CD4-positive, alpha-beta memory T cell (primary cell): ENCODE data around the gene SH3GL3. TPM values are rescaled to one million over a fixed set of nuclear protein-coding genes. Genes with fewer than 3 reads are reported as not detected.

Experiments
- CTCF ChIA-PET: fragments of 350-600 bp; sonication (Branson Sonifier 250); formaldehyde crosslinking; loops from one replicate; lab custom pipeline; 2021; ENCODE audit warnings: inconsistent platforms; ENCODE audit not compliant: partially characterized antibody; lab: Charles Lee
- POLR2A ChIA-PET: fragments of 350-600 bp; sonication (Branson Sonifier 250); formaldehyde crosslinking; loops from one replicate; lab custom pipeline; 2021; ENCODE audit not compliant: partially characterized antibody; lab: Charles Lee
- DNase-seq, 5 donors: peaks; one replicate each; pipeline versions ENCODE4 v3.0.0 to v3.0.0-alpha.2; 2020 to 2022; ENCODE audit warnings: mixed read lengths in 1 of 5
- H3K27ac ChIP-seq: one replicate; pipeline ENCODE4 v1.7.0; 2013; ENCODE audit warnings: low read depth, low read length
- H3K27me3 ChIP-seq: 2 replicates; pipeline ENCODE4 v1.7.0; 2013; ENCODE audit warnings: mild to moderate bottlenecking, low read length, moderate library complexity; ENCODE audit not compliant: insufficient read depth
- H3K36me3 ChIP-seq: 2 replicates; pipeline ENCODE4 v1.7.0; 2013; ENCODE audit warnings: mild to moderate bottlenecking, low read length, moderate library complexity; ENCODE audit not compliant: insufficient read depth
- H3K4me1 ChIP-seq: 2 replicates; pipeline ENCODE4 v1.7.0; 2013; ENCODE audit warnings: mild to moderate bottlenecking, low read length, moderate library complexity; ENCODE audit not compliant: insufficient read depth
- H3K4me3 ChIP-seq, 2 donors: one replicate each; pipeline ENCODE4 v1.7.0; 2013; ENCODE audit warnings: low read length in 2 of 2, mild to moderate bottlenecking in 1 of 2
- H3K9me3 ChIP-seq, 2 donors: one replicate each; pipeline ENCODE4 v1.7.0; 2013; ENCODE audit warnings: low read length in 2 of 2, control low read depth in 1 of 2; ENCODE audit not compliant: control insufficient read depth in 1 of 2
- H3K27ac Mint-ChIP-seq, 7 donors: one replicate each; pipeline ENCODE4 v1.8.0; 2020 to 2021; ENCODE audit warnings: mixed read lengths in 7 of 7, mild to moderate bottlenecking in 6 of 7, inconsistent platforms in 3 of 7, moderate library complexity in 3 of 7
- H3K27me3 Mint-ChIP-seq, 2 donors: one replicate each; pipeline ENCODE4 v1.8.0; 2020 to 2021; ENCODE audit warnings: mixed read lengths in 2 of 2
- H3K36me3 Mint-ChIP-seq, 2 donors: one replicate each; pipeline ENCODE4 v1.8.0; 2020 to 2021; ENCODE audit warnings: mixed read lengths in 2 of 2, inconsistent platforms in 1 of 2, mild to moderate bottlenecking in 1 of 2
- H3K4me1 Mint-ChIP-seq, 4 donors: one replicate each; pipeline ENCODE4 v1.8.0; 2020 to 2021; ENCODE audit warnings: mixed read lengths in 4 of 4, mild to moderate bottlenecking in 1 of 4
- H3K4me3 Mint-ChIP-seq, 8 donors: one replicate each; pipeline ENCODE4 v1.8.0; 2020 to 2021; ENCODE audit warnings: mixed read lengths in 8 of 8, mild to moderate bottlenecking in 7 of 8, moderate library complexity in 6 of 8, inconsistent platforms in 3 of 8
- H3K9me3 Mint-ChIP-seq, 8 donors: one replicate each; pipeline ENCODE4 v1.8.0; 2020 to 2021; ENCODE audit warnings: mixed read lengths in 8 of 8, mild to moderate bottlenecking in 5 of 8, inconsistent platforms in 3 of 8, moderate library complexity in 1 of 8
- intact Hi-C: fragments of 100-400 bp; cut with micrococcal nuclease; formaldehyde crosslinking; loops from one replicate; pipeline ENCODE4 v1.15.1; 2023
- polyA plus RNA-seq, 2 donors: library from polyadenylated mRNA; unstranded; fragments of 300-500 nt; fragmentation: Illumina TruSeq; gene quantifications; one replicate each; pipeline ENCODE4 v1.2.3, GENCODE V29; 2021
- total RNA-seq, 2 experiments: library from RNA; stranded (reverse); gene quantifications; one replicate each; pipeline ENCODE4 v1.2.3, GENCODE V29; 2021

SH3GL3 gene
- total and polyA plus RNA-seq, 4 experiments from 2014 or later = 0.34 TPM; not detected in 3

DNA sequence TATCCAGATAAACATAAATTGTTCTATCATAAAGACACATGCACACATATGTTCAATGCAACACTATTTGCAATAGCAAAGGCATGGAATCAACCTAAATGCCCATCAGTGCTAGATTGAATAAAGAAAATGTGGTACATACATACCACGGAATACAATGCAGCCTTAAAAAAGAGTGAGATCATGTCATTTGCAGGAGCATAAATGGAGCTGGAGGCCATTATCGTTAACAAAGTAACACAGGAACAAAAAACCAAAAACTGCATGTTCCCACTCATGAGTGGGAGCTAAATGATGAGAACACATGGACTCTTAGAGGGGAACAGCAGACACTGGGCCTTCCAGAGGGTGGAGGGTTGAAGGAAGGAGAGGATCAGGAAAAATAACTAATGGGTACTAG lies 79.2 kb downstream of the SH3GL3 start:
- Mint-ChIP-seq H3K27ac (no peak overlapping the region), H3K4me3 (no peak overlapping the region), H3K36me3 (no peaks in the 10 kb centered on the region), H3K4me1 (no peaks in the 10 kb centered on the region), H3K9me3 (peaks cover 0 to 27% (median 17%) of the 10 kb centered on the region in 8 donors), H3K27me3 (peaks cover 2 to 5% of the 10 kb centered on the region in 2 donors)
- no peak overlapping the region for H3K27ac ChIP-seq
- POLR2A ChIA-PET = no interaction called here
- H3K4me3 ChIP-seq = no peak overlapping the region
- intact Hi-C loops = no loop called here
- no peak for DNase-seq
- CTCF ChIA-PET = no interaction called here
- peaks cover 0 to 5% of the 10 kb centered on the region in 2 donors for H3K9me3 ChIP-seq
- no peaks in the 10 kb centered on the region for H3K27me3 ChIP-seq
- no peaks in the 10 kb centered on the region for H3K4me1 ChIP-seq
- H3K36me3 ChIP-seq = no peaks in the 10 kb centered on the region

DNA sequence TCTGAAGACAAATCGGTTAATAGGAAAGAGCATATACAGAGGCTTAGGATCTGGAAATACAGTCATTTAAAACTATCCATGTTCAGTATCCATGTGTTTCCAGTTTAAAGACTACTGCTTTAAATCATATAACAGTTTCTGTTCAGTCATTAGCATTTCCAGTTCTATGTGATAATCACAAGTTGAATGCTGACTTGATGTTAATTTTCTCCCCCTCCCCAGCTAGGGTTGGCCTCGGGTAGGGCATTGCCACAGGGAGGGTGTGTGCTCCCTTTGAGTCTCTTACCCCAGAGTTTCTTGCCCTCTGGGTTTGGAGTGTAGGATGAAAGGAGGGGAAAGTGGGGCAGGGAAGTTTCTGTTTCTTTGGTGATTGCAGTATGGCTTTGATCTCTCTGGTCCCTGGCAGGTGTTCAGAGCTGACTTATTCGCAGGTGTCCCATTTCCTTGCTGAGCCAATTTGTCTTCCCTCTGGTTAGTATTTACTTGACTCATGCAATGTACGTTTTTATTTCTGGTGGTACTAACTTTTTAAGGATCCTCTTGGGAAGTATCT lies 86.3 kb downstream of the SH3GL3 start:
- Histone ChIP-seq H3K36me3 (no peaks in the 10 kb centered on the region), H3K27me3 (no peaks in the 10 kb centered on the region), H3K4me3 (no peak overlapping the region), H3K4me1 (no peaks in the 10 kb centered on the region), H3K27ac (no peak overlapping the region), H3K9me3 (peaks cover 0 to 5% of the 10 kb centered on the region in 2 donors)
- peaks cover 0 to 1% of the 10 kb centered on the region in 2 donors for H3K27me3 Mint-ChIP-seq
- H3K4me1 Mint-ChIP-seq = no peaks in the 10 kb centered on the region
- ChIA-PET CTCF (no interaction called here), POLR2A (no interaction called here)
- H3K4me3 Mint-ChIP-seq = no peak overlapping the region
- no peak overlapping the region for H3K27ac Mint-ChIP-seq
- H3K36me3 Mint-ChIP-seq = no peaks in the 10 kb centered on the region
- DNase-seq = no peak
- intact Hi-C loops = no loop called here
- H3K9me3 Mint-ChIP-seq = peaks cover 0 to 7% (median 4%) of the 10 kb centered on the region in 8 donors

DNA sequence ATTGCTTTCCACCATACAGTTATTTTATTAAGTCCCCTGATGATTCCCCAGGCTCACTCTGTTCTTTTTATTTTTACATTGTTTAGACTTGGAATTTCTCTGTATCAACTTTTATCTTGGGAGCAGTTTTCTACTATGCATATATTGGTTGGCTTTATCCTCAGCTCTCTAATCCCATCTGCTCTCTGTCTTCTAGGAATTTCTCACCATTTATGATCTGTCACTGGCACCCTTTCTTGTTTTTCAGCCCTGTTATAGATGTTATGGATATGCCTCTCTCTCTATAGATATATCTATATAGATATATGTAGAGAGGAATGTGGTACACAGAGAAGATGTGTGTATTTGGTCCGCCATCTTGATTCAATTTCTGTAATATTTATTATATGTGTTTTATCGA lies 90.5 kb downstream of the SH3GL3 start:
- Mint-ChIP-seq H3K4me3 (no peak overlapping the region), H3K4me1 (no peaks in the 10 kb centered on the region), H3K27ac (no peak overlapping the region), H3K27me3 (peaks cover 0 to 3% of the 10 kb centered on the region in 2 donors), H3K36me3 (no peaks in the 10 kb centered on the region), H3K9me3 (peaks cover 0 to 1% (median 0%) of the 10 kb centered on the region in 8 donors)
- DNase-seq = no peak
- Histone ChIP-seq H3K4me1 (no peaks in the 10 kb centered on the region), H3K9me3 (no peaks in the 10 kb centered on the region), H3K36me3 (no peaks in the 10 kb centered on the region), H3K27ac (no peak overlapping the region), H3K27me3 (no peaks in the 10 kb centered on the region), H3K4me3 (no peak overlapping the region)
- ChIA-PET POLR2A (no interaction called here), CTCF (no interaction called here)
- intact Hi-C loops = no loop called here

DNA sequence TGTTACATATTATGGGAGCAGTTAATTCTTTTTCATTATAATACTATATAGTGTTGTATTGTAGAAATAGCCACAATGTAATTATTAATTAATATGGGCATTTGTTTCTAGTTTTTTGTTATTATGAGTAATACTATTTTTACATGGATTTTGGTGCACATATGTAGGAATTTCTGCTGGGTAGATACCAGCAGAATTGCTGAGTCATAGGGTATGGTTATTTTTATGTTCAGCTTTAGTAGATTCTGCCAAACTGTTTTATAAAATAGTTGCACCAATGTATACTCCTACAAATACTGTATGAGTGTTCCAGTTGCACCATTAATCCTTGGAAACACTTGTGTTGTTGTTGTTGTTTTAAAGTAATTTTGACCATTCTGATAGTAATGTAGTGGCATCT lies 91.5 kb downstream of the SH3GL3 start:
- H3K36me3 ChIP-seq = no peaks in the 10 kb centered on the region
- CTCF ChIA-PET = no interaction called here
- H3K27me3 Mint-ChIP-seq = peaks cover 0 to 3% of the 10 kb centered on the region in 2 donors

DNA sequence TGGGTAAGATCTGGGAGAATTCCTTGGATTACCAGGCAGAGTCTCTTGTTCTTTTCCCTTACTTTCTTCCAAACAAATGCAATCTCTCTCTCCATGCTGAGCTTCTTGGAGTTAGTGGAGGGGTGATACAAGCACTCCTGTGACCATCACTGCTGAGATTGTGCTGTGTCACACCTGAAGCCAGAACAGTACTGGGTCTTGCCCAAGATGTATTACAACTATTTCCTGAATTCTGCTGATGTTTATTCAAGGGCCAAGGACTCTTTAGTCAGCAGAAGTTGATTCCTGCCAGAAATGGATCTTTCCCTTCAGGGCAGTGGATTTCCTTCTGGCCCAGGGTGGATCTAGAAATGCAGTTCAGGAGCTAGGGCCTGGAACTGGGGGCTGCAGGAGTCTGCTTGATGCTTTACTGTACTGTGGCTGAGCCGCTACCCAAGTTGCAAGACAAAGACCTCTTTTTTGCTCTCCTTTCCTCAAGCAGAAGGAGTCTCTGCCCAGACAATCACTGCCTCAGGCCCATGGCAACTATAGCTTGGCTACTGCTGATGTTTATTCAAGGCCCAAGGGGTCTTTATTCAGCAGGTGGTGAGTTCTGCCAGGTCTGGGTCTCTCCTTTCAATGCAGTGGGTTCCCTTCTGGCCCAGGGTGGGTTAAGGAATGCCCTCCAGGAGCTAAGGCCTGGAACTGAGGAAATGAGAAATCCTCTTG lies 98.8 kb downstream of the SH3GL3 start:
- H3K9me3 Mint-ChIP-seq = peaks cover 0 to 24% (median 4%) of the 10 kb centered on the region in 8 donors
- no peaks in the 10 kb centered on the region for H3K36me3 Mint-ChIP-seq
- Histone ChIP-seq H3K4me3 (no peak overlapping the region), H3K27me3 (no peaks in the 10 kb centered on the region), H3K27ac (no peak overlapping the region), H3K36me3 (no peaks in the 10 kb centered on the region), H3K4me1 (no peaks in the 10 kb centered on the region), H3K9me3 (no peaks in the 10 kb centered on the region)
- peaks cover 4 to 9% of the 10 kb centered on the region in 2 donors for H3K27me3 Mint-ChIP-seq
- ChIA-PET CTCF (no interaction called here), POLR2A (no interaction called here)
- H3K4me3 Mint-ChIP-seq = no peak overlapping the region
- H3K4me1 Mint-ChIP-seq = no peaks in the 10 kb centered on the region
- no peak for DNase-seq
- intact Hi-C loops = no loop called here
- no peak overlapping the region for H3K27ac Mint-ChIP-seq

More for the DNA sequence above, 91.5 kb downstream of the SH3GL3 start:
- H3K4me3 Mint-ChIP-seq = no peak overlapping the region
- Histone ChIP-seq H3K27ac (no peak overlapping the region), H3K9me3 (no peaks in the 10 kb centered on the region), H3K27me3 (no peaks in the 10 kb centered on the region), H3K4me1 (no peaks in the 10 kb centered on the region), H3K4me3 (no peak overlapping the region)
- H3K9me3 Mint-ChIP-seq = peaks cover 0 to 9% (median 2%) of the 10 kb centered on the region in 8 donors
- H3K4me1 Mint-ChIP-seq = no peaks in the 10 kb centered on the region
- no peaks in the 10 kb centered on the region for H3K36me3 Mint-ChIP-seq
- no peak for DNase-seq
- intact Hi-C loops = no loop called here
- POLR2A ChIA-PET = no interaction called here
- no peak overlapping the region for H3K27ac Mint-ChIP-seq

DNA sequence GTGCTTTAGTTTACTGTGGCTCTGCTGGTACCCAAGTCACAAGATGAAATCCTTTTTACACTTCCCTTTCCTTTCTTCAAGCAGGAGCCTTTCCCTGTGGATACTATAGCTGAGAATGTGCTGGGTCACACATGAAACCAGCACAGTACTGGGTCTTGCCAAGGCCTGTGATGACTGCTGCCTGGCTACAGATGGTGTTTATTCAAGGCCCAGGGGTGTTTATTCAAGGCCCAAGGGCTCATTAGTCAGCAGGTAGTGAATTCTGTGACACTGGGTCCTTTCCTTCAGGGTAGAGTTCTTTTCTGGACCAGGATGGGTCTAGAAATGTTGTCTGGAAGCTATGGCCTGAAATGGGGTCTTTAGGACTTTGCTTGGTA lies 99.4 kb downstream of the SH3GL3 start:
- POLR2A ChIA-PET = no interaction called here
- intact Hi-C loops = no loop called here
- no peak overlapping the region for H3K27ac ChIP-seq
- no peaks in the 10 kb centered on the region for H3K27me3 ChIP-seq
- peaks cover 8 to 13% of the 10 kb centered on the region in 2 donors for H3K27me3 Mint-ChIP-seq
- peaks cover 0 to 24% (median 4%) of the 10 kb centered on the region in 8 donors for H3K9me3 Mint-ChIP-seq
- no peak overlapping the region for H3K4me3 Mint-ChIP-seq
- no peaks in the 10 kb centered on the region for H3K9me3 ChIP-seq
- H3K4me1 Mint-ChIP-seq = no peaks in the 10 kb centered on the region
- CTCF ChIA-PET = no interaction called here
- H3K36me3 Mint-ChIP-seq = no peaks in the 10 kb centered on the region
- no peaks in the 10 kb centered on the region for H3K36me3 ChIP-seq
- H3K27ac Mint-ChIP-seq = no peak overlapping the region
- no peak for DNase-seq
- H3K4me3 ChIP-seq = no peak overlapping the region
- H3K4me1 ChIP-seq = no peaks in the 10 kb centered on the region

DNA sequence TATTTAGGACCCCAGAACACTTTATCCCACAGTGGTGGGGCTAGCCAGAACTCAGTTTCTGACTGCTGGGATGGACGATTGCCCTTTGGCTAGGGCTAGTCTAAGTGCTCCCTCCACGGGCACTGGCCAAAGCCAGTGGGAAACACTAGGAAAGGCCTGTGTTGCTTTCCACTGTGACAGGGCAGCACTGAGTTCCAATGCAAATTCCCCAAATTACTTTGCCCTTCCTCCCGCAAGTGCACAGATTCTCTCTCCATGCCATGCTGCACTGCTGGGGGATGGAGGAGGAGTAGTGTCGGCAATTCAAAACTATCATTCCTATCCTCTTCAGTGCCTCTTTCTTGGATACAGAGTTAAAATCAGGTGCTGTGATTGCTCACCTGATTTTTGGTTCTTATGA lies 100.0 kb downstream of the SH3GL3 start:
- H3K4me1 Mint-ChIP-seq = no peaks in the 10 kb centered on the region
- peaks cover 0 to 24% (median 4%) of the 10 kb centered on the region in 8 donors for H3K9me3 Mint-ChIP-seq
- DNase-seq = no peak
- ChIA-PET POLR2A (no interaction called here), CTCF (no interaction called here)
- intact Hi-C loops = no loop called here
- H3K4me1 ChIP-seq = no peaks in the 10 kb centered on the region
- no peak overlapping the region for H3K4me3 Mint-ChIP-seq
- H3K9me3 ChIP-seq = no peaks in the 10 kb centered on the region
- H3K27ac Mint-ChIP-seq = no peak overlapping the region
- H3K27me3 ChIP-seq = no peaks in the 10 kb centered on the region
- H3K36me3 Mint-ChIP-seq = no peaks in the 10 kb centered on the region
- H3K27me3 Mint-ChIP-seq = peaks cover 9 to 14% of the 10 kb centered on the region in 2 donors
- no peaks in the 10 kb centered on the region for H3K36me3 ChIP-seq
- H3K4me3 ChIP-seq = no peak overlapping the region
- H3K27ac ChIP-seq = no peak overlapping the region
